ENCODE results near the gene ANO3.

ANO3 gene

GRCh38 chr11:26510164-26510563 is 178.2 kb downstream of the ANO3 start:
- no peak overlapping the region for H3K4me3 ChIP-seq (ENCODE audit: low read depth, low read length)
- no peak for TF ChIP-seq CTCF (IDR thresholded peaks at IDR 0.05; ENCODE audit: control insufficient read depth, extremely low read depth, insufficient read depth)
- DNase-seq (ENCODE audit: low read depth): peak; percentile 10

GRCh38 chr11:26510756-26511155 is 178.8 kb downstream of the ANO3 start:
- DNase-seq (ENCODE audit: low read depth): no peak
- no peak for TF ChIP-seq CTCF (IDR thresholded peaks at IDR 0.05; ENCODE audit: control insufficient read depth, extremely low read depth, insufficient read depth)
- H3K4me3 ChIP-seq (ENCODE audit: low read depth, low read length): no peak overlapping the region

GRCh38 chr11:26512196-26512595 is 180.3 kb downstream of the ANO3 start:
- no peak for DNase-seq (ENCODE audit: low read depth)
- H3K4me3 ChIP-seq (ENCODE audit: low read depth, low read length): no peak overlapping the region
- no peak for TF ChIP-seq CTCF (IDR thresholded peaks at IDR 0.05; ENCODE audit: control insufficient read depth, extremely low read depth, insufficient read depth)

- H3K4me3 ChIP-seq (ENCODE audit: low read depth, low read length): no peak overlapping the region
- no peak for TF ChIP-seq CTCF (IDR thresholded peaks at IDR 0.05; ENCODE audit: control insufficient read depth, extremely low read depth, insufficient read depth)
- DNase-seq (ENCODE audit: low read depth): no peak
These were observed 187.5 kb downstream of the ANO3 start for GRCh38 chr11:26519469-26519868.

- DNase-seq (ENCODE audit: low read depth): peak; percentile 1
- H3K4me3 ChIP-seq (ENCODE audit: low read depth, low read length): no peak overlapping the region
- TF ChIP-seq CTCF (IDR thresholded peaks at IDR 0.05; ENCODE audit: control insufficient read depth, extremely low read depth, insufficient read depth): peak; percentile 42
These were observed 191.1 kb downstream of the ANO3 start for GRCh38 chr11:26522912-26523610.

GRCh38 chr11:26527685-26528084 is 195.8 kb downstream of the ANO3 start:
- H3K4me3 ChIP-seq (ENCODE audit: low read depth, low read length): no peak overlapping the region
- DNase-seq (ENCODE audit: low read depth): no peak
- no peak for TF ChIP-seq CTCF (IDR thresholded peaks at IDR 0.05; ENCODE audit: control insufficient read depth, extremely low read depth, insufficient read depth)

GRCh38 chr11:26537341-26537740 is 205.4 kb downstream of the ANO3 start:
- no peak overlapping the region for H3K4me3 ChIP-seq (ENCODE audit: low read depth, low read length)
- DNase-seq (ENCODE audit: low read depth): no peak
- no peak for TF ChIP-seq CTCF (IDR thresholded peaks at IDR 0.05; ENCODE audit: control insufficient read depth, extremely low read depth, insufficient read depth)
